ENCODE results near the gene HORMAD2.
A peak's percentile ranks its signal among the peaks of the same experiment; 100 is the strongest.
"Not testable (repeated sequence)": the region's sequence is repeated elsewhere in the genome, so short reads cannot be mapped to it uniquely, and the experiment has no call there.

HORMAD2 gene

GRCh38 chr22:30188911-30189310 is 108.6 kb downstream of the HORMAD2 start:
- no peak for DNase-seq (ENCODE audit: low read depth, low spot score)

DNA sequence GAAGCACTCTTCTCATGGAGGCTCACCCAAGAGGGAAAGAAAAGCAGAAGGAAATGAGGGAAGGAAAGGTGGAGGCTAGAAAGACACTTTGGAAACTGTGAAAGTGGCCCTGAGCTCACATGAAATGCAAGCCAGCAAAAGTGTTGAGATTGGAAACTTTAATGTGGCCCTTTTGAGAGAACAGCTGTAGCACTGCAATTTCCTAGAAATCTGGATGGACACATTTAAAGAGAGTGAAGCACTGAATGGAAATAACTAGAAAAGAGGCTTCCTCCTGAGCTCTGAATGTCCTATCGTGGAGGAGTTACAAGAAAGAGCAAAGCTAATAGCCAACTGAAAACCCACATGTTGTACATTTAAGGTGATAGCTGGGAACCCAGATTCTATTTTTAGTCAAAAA is 110.3 kb downstream of the HORMAD2 start:
- DNase-seq (ENCODE audit: low read depth, low spot score) = no peak

GRCh38 chr22:30191040-30191701 is 110.9 kb downstream of the HORMAD2 start:
- DNase-seq (ENCODE audit: low read depth, low spot score) = no peak

- DNase-seq (ENCODE audit: low read depth, low spot score) = no peak
Measured at GRCh38 chr22:30192427-30192826, 112.2 kb downstream of the HORMAD2 start.

- DNase-seq (ENCODE audit: low read depth, low spot score) = no peak
Measured at GRCh38 chr22:30193031-30193775, 112.9 kb downstream of the HORMAD2 start.

GRCh38 chr22:30195245-30196140 is 115.2 kb downstream of the HORMAD2 start:
- no peak for DNase-seq (ENCODE audit: low read depth, low spot score)

- DNase-seq (ENCODE audit: low read depth, low spot score) = peak; percentile 81
Measured at GRCh38 chr22:30196141-30196879, 116.0 kb downstream of the HORMAD2 start.

DNA sequence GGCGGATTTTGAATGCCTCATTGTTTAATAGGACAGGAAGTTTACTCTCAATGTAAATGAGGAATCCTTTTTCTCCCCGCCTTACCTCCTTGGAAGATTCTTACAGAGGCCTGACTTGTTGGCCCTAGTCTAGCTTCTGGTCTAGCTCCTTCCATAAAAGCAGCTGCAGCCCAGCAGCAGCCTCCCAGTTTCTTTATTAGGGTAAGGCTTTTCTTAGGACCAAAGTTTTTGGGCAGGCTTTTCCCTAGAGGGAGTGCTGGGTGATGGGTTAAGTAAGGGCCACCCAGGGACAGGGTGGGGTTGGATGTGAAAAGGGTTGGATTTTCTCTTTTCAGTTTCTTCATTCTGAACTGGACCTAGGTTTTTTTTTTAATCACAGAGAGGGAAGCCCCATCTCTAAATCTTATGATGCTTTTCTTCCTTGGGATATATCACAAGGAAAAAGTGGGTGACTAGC is 116.6 kb downstream of the HORMAD2 start:
- no peak for DNase-seq (ENCODE audit: low read depth, low spot score)

GRCh38 chr22:30197389-30197788 is 117.1 kb downstream of the HORMAD2 start:
- no peak for DNase-seq (ENCODE audit: low read depth, low spot score)

- DNase-seq (ENCODE audit: low read depth, low spot score) = no peak
Measured at GRCh38 chr22:30198152-30198825, 118.0 kb downstream of the HORMAD2 start.

GRCh38 chr22:30198921-30199320 is 118.7 kb downstream of the HORMAD2 start:
- no peak for DNase-seq (ENCODE audit: low read depth, low spot score)

GRCh38 chr22:30200905-30201304 is 120.6 kb downstream of the HORMAD2 start:
- DNase-seq (ENCODE audit: low read depth, low spot score) = not testable (repeated sequence)

GRCh38 chr22:30201945-30202344 is 121.7 kb downstream of the HORMAD2 start:
- DNase-seq (ENCODE audit: low read depth, low spot score) = no peak

DNA sequence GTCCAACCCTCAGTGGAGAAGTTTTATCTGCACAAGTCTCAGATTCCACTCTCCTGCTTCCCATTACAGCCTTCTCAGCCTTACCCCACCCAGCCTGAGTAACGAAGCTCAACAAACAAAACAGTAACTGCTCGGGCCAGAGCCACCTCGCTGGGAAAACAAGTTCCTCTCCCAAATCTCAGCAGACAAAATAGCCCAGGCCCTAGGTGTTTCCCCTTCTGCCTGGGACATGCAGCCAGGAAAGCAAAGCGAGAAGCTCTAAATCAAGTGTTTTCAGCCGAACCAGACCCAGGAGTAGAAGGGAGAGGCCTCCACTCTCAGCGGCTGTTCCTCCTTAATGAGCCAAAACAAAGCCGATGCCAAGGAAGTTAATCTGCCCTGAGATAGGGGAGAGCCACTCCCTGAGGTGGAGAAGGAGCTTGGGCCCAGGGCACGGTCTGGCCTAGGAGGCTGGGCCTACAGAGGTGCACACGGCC is 122.3 kb downstream of the HORMAD2 start:
- peak; percentile 44 for DNase-seq (ENCODE audit: low read depth, low spot score)

GRCh38 chr22:30204015-30204741 is 123.9 kb downstream of the HORMAD2 start:
- no peak for DNase-seq (ENCODE audit: low read depth, low spot score)

- DNase-seq (ENCODE audit: low read depth, low spot score) = no peak
Measured at GRCh38 chr22:30204742-30205111, 124.5 kb downstream of the HORMAD2 start.

DNA sequence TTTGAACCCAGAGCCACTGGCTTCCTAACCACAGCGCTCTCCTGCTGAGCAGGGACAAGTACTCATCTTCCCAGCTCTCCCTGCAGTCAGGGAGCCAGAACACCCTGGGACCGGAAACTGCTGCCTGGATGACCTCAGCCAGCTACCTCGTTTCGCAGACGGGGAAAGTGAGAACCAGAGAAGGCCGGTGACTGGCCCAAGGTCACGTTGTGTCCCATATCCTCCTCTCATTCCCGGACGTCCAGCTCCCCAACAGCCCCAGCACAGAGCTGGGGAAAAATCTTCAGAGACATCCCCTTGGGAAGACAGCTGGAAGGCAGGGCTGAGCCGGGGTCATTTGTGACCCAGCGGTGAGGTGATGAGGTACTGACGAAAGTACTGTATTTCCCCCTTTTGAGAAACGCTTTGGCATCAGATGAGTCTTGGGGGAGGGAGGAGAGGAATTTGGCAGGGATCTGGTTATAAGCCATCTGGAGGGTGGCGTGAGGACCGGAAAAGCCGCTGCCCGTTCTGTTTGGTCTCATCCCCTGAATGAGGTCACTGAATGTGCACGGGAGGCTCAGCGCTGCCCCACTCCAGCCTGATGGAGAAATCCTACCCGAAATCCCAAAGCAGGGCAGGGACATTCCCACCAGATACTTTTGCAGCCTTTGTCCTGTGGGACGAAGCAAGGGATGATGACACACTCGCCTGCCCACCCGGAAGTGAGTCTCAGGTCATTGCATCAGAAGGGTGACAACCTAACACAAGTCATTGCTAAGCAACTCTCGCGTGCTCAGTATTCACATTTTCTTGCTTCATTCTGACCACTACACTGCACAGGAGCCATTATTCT is 125.2 kb downstream of the HORMAD2 start:
- DNase-seq (ENCODE audit: low read depth, low spot score) = peak; percentile 46

GRCh38 chr22:30206944-30207343 is 126.7 kb downstream of the HORMAD2 start:
- DNase-seq (ENCODE audit: low read depth, low spot score) = peak; percentile 75

Measured in ELF-1 (cell line).